HG03342 (cell line): ENCODE results near the gene ALDH1A3.
A peak's percentile ranks its signal among the peaks of the same experiment; 100 is the strongest.
"Not testable (repeated sequence)": the region's sequence is repeated elsewhere in the genome, so short reads cannot be mapped to it uniquely, and the experiment has no call there.

Experiments
- ATAC-seq: cut with Tn5 transposase; IDR thresholded peaks from one replicate; pipeline ENCODE4 v1.9.1; 2021; ENCODE audit warnings: mild to moderate bottlenecking, moderate library complexity; ENCODE audit not compliant: unreplicated experiment

Gene ALDH1A3

DNA sequence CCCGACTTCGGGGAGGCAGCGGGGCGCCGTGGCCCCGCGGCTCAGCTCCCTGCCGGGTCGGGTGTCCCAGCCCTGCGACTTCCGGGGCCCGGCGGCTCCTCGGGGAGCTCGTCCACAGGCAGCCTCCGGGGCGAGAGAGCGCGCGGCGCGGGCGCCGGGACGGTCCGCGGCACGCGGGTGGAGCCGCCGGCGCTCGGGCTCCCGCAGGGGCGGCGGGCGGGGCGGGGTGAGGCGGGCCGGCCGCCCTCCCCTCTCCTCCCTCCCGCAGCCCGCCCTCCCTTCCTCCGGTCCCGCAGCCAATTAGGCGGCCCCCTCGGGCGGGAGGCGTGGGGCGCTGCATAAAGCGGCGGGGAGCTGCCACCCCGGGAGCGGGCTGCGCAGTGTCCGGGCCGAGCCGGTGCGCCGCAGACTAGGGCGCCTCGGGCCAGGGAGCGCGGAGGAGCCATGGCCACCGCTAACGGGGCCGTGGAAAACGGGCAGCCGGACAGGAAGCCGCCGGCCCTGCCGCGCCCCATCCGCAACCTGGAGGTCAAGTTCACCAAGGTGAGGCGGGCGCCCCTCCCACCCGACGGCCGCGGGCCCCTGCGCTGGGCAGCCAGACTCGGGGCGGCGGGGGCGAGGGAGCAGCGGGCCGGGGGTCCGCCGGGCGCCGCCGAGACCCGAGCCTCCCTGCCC, at the start of gene ALDH1A3:
ALDH1A3 (plus strand) TSS at position 368 of the 675 bp plus-strand sequence; CDS start at position 445, 77 bp downstream.
- ATAC-seq, result no peak

DNA sequence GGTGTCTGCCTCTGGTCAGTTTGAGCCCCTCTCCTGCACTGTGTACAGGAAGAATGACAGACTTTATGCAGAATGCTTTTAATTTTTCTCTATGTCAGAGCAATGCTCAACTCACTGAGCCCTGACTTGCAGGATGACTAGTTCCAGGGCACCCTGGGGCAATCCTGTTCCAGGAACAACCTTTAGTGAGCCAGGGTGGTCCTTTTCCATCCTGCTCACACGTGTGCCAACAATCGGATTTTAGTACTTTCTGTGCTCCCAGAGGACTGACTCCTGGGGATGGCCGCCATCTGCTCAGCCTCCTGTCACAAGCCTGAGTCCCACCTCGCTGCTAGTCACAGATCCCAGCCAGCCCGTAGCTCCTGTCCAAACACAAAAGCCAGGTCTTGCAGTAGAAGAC, 48.2 kb upstream of the ALDH1A3 start:
- ATAC-seq, result no peak

DNA sequence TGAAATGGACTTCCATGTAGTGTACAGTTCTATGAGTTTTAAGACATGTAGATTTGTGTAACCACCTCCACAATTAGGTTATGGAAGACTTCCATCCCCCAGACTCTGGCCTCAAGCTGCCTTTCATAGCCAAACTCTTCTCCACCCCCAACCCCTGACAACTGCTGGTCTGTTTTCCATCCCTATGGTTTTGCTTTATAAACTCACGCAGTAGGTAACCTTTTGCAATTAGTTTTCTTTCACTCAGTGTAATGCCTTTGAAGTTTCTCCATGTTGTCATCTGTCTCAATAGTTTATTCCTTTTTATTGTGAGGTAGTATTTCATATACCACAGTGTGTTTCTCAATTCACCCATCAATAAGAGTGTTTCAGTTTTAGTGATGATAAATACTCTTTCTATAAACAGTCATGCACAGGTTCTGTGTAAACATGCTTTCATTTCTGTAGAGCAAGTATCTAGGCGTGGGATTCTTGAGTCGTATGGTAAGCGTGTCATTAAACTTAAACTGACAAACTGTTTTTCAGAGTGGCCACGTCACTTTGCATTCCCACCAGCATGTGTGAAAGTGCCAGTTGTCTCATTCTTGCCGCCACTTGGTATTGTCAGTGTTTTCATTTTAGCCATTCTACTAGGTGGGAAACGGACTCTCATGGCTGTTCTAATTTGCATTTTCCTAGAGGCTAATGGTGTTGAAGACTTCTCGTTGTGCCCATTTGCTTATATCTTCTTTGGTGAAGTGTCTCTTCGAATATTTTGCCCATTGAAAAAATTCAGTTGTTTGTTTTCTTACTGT, 47.3 kb upstream of the ALDH1A3 start:
- no peak for ATAC-seq

DNA sequence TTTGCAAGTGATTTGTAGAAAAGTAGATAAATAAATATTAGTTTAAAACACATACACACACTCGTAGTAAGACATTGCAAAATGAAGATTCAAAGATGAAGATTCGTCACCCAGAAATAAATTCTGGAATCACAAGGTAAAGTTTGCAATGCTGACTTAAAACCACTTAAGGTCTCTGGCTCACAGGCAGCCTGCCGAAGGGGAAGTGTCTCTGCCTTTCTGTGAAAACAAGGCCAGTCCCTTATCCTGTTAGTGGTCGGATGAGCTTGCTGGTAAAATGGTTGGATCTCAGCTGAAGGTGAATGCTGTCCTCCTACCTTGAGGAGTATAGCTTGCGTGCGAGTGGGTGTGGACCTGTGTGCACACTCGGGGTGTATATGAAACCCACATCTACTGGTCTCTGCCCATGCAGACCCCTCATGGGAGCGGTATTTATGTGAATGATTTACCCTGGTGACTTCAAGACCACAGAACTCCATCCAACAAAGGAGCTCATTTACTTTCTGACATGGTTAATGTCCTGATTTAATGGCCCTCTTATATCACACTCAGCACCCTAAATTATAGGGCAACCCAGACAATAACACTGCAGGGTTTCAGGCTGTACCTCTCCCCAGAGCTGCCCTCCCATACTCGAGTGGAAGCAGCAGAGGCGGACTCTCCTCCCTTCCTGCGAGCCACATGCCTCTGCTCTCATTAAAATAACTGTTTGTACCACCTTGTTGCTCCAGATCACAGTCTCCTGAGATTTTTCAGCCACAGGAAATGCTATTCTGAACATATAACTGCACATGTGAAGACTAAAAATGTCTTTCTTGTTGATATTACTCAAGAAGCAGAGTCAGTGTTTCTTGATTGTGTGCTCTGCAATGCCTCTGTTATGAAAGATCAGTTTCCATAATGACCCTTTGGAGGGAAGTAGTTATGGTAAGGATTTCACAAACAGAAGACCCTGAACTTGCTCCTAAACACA, 45.9 kb upstream of the ALDH1A3 start:
- ATAC-seq, result peak; percentile 51

DNA sequence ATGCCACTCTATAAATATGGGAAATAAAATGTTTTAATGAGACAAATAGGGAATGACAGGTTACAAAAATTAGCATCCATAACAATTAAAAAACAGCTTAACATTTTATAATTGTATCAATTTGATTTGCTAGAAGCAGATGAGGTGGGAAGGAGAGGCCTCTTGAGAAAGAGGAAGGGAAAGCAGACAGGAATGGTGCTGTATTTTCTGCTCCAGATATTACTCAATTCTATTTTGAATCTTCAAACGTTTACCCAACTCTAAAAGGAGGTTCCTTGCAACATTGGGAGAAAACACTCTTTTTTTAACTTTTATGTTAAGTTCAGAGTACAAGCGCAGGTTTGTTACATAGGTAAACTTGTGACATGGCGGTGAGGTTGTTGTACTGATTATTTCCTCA, 44.9 kb upstream of the ALDH1A3 start:
- ATAC-seq, result no peak

DNA sequence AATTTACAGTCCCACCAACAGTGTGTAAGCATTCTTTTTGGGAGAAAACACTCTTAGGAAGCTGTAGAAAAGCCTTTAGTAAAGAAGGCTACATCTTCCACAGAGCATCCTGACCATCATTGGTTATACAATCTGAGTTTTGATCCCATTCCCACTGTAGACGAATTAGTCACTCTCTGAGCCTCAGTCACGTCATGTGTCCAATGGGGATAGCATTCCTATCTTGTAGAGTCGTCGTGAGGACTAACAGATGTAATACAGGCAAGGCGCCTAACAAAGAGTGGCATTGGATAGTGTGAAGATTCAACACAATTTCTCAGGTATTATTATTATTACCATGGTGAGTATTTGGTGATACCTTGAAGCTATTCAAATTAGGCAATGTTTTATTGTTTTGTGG, 44.0 kb upstream of the ALDH1A3 start:
- ATAC-seq, result no peak

DNA sequence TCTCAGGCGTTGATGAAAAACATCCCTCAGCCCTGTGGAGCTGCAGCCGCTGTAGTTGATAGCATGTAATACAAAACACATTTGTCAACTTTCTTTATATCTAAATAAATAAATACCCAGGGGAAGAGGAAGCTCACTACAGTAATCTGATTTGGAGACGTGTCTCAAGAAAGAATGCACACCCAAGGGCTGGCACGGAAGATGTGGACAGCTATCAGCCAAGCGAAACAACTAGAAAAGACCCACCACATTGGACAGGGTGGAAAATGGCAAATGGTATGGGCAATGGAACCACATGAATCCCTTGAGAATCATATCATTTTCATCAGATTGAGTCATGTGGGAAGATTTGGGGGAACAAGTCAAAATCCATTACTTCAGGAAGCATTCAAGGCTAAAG, 43.1 kb upstream of the ALDH1A3 start:
- ATAC-seq, result no peak

DNA sequence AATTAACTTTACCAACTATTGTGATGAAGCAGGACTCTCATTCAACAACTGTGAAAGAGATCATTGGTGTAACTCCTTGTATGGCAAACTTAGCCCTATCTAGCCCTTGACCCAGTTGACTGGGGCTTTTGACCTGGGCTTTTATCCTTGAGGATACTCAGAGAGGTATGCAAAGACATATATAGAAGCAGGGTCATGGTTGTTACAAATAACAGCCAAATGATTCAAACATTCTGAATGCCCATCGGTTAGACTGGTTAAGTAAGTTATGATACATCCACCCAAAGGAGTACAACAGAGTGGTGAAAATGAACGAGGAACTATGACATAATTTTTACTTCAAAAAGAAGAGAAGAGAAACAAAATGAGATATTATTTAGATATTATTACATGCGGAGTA, 38.2 kb upstream of the ALDH1A3 start:
- no peak for ATAC-seq

DNA sequence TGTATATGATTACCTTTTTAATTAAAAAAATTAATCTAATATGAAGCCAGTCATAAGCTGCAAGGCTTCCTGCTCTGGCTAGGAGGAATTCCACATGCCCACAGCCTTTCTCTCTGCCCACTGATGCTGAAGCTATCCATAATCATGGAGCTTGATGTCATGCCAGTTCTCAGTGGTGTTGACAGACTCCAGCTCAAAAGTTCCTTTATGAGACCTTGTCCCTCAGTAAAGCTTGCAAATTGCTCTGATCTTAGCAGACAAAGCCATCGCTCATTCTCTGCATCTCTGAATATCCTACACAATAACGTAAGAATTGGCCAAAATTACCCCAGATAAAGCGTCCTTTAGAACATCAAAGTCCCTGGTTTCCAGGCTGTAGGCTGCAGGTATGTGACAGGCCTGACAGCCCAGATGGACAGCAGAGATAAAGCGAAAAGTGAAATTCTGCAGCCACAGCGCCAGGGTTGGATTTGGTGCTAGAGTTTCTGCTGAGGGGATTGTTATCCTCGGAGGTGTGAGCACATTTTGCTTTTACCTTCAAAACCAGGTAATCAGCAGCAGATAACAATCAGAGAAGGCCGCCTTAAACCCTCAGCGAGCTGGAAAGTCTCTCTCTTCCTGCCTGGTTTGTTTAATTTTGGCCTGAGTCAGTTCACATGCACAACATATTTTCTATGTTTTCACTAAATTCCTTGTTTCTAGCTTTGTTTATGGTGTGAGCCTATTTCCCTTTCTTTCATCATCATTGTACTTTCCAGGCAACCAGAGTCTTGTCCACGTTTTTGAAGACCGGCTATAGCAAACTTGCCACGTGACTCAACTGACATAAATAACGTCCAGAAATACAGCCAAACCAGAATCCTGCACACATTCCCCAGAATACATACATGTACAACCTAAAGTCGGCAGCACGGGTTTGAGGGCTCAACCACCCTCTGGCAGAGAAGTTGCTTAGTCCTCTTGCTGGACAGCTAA, 36.6 kb upstream of the ALDH1A3 start:
- no peak for ATAC-seq

DNA sequence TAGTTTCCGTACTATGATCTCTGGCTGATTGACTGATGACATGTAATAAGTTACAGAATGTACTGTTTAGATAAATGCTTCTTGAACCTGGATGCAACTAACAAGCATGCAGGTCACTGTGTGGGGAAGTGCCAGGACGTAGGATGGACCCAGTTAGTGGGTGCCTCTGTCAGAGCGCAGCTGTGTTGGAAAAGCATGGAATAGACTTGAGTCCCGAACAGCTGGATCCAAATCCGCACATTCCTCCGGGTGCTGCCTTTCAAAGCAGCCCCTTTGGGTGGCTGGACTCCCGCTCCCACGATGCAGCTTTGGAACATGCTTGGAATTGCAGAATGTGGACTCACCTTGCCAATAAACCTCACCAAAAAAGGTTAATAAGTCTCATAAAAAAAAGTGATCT, 35.5 kb upstream of the ALDH1A3 start:
- ATAC-seq, result no peak

DNA sequence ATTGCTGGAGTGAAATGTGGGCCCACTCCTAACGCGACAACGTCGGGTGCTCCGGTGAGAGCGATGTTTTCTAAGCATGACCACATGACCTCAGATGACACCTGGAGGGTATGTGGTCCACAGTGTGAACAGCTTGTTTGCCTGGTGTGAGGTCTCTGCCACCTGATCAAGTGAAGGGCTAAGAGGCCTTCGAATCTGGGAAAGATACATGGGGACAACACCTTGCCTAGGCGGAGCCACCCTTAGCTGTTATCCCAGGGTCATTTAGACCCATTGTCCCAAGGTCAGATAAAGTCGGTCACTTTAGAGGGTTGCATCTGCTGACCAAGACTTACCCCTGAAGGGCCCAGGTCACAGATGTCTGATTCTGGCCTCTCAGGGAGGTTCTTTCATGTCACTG, 34.9 kb upstream of the ALDH1A3 start:
- ATAC-seq, result no peak

DNA sequence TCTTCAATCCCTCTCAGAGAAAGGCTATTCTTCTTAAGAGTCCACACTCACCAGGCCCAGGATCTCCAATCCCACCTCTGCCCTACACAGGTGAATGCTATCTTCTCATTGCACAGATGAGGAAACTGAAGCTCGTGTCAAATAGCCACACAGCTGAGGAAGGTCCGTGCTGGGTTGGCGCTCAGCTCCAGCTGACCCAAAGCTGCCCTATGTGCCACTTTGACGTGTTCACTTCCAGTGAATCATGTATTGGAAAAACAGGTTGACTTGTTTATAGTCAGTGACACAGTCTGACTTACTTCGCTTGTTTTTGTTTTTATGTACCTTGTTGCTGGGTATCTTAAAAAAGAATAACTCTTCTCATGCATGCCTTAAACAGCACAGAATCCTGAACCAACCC, 32.4 kb upstream of the ALDH1A3 start:
- ATAC-seq, result no peak

DNA sequence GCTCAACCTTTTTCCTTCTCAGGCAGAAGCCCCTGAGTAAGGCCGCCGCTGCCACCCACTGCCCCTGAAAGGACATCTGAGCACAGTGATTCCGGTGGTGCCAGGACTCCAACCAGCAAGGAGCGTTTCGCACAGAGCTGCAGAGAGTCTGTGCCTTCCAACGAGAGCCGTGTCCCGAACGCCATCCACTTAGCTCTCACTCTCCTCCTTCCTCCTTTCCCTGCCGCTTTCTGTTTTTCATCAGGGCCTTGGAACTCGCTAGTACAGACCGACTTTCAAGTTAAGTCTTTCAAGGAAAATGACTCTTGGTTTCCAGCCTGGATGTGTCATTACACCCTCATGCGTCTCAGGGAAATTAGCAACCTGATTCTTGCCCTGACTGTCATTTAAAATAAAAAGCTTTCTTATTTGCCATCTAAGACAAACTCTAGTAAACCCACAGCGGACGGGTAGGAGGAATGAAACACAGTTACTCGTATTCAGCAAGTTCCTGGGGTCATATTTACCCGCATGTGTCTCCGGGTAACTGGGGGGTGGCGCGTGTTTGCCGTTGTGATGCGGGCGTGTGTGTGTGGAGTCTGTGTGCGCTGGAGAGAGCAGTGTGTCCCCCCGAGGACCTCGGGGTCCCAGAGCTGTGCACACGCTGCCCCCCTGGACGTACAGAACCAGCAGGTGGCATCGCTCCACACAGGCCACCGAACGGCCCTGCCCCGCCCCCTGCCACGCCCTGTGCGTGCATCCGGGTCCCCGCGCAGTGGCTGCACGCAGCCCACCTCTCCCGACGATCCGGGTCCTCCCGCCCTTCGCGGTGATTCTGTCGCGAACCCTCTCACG, 30.4 kb upstream of the ALDH1A3 start:
- peak; percentile 81 for ATAC-seq

DNA sequence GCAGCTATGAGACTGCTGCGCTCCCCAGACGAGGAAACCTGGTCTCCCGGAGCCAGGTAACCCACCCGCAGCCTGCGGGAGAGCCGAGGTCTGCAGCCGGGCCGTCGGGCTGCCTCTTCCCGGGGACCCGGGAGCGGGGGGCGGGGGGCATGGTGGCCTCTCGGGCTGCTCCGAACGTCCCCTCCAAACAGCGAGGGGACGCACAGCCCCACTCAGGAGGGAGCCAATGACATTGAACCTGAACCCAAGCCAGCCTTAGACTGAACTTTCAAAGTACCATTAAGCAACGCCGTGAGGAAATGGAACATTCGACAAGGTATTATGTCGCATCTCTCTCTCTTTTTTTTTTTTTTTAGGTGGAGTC, 29.8 kb upstream of the ALDH1A3 start:
- peak; percentile 23 for ATAC-seq

DNA sequence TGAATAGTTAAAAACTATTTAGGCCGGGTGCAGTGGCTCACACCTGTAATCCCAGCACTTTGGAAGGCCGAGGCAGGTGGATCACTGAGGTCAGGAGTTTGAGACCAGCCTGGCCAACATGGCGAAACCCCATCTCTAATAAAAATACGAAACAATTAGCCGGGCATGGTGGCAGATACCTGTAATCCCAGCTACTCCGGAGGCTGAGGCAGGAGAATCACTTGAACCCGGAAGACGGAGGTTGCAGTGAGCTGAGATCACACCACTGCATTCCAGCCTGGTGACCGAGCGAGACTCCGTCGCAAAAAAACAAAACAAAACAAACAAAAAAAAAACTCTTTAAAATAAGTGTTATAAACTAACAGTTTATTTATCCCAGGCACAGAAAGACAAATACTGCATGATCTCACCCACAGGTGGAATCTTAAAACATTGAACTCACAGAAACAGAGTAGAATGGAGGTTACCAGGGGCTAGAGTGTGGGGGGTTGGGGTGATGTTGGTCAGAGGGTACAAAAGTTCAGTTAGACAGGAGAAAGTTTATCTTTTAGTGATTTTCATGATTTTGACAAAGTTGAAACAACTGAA, 28.1 kb upstream of the ALDH1A3 start:
- ATAC-seq, result not testable (repeated sequence)

DNA sequence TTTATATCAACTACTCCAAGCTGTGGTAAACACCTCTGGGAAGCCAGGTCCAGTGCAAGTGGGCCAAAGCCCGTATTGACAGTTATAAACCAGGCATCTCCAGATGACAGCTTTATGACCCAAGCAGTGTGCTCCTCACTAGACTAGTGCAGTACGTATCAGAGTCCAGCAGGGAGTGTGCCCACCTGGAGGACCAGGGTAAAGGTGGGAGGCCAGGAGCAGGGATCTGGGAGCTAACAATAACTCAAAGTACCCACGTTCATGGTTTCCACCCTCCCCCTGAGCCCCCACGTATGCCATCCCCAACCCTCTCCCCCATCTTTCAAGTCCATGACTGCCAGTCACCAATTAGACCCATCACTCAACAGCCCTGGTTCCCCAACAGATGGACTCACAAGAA, 27.0 kb upstream of the ALDH1A3 start:
- ATAC-seq, result no peak

DNA sequence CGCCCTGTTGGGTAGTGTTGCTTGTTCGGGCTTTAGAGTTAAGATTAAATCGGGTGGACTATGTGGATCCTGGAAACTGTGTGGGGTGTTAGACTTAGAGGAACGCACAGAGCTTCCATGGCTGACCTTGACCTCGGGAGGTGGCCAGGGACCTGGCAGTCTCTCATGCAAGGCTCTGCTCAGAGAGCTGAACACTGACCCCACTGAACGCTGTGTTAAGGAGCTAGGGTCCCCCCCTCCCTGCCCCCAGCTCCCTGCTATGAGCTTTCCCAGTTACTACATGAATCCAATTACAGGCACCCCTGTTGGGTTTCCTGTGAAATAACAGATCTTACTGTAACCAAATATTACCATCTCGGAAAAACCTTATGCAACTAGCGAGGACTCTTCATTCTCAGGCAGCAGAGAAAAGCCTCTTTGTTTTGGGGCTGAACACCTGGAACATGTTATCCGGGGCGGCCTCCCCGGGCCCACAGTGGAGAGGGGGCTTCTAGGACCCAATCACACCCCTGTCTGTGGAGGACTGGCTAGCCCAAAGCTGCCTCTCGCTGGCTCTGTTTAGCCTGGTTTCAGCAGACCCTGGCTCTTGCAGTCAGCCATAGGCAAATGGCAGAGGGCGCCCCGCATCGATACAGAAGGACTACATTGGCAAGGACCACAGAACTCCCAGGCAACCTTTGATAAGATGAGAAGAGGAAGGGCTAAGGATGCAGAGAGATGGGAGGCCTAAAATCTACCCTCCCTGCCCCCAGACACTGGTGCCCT, 25.8 kb upstream of the ALDH1A3 start:
- ATAC-seq, result no peak

DNA sequence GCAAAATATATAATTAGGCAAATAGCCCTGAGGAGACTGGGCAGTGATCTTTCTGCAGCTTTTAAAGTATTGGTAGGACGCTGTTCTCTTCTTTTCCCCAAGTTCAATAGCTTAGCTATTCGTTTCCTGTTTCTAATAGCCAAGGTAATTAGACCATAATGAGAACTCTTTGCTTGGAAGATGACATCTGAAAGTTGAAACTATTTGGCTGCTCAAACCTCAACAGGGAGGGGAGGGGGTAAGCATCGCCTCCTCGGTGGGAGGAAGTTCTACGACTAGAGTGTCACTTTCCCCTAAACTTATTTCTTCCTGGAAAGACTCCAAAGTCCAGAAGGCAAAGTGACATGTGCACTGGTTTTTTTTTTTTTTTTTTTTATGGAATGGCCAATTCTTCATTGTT, 22.8 kb upstream of the ALDH1A3 start:
- no peak for ATAC-seq
